Measurements from ENCODE around the gene ZSCAN2.

Gene ZSCAN2

DNA sequence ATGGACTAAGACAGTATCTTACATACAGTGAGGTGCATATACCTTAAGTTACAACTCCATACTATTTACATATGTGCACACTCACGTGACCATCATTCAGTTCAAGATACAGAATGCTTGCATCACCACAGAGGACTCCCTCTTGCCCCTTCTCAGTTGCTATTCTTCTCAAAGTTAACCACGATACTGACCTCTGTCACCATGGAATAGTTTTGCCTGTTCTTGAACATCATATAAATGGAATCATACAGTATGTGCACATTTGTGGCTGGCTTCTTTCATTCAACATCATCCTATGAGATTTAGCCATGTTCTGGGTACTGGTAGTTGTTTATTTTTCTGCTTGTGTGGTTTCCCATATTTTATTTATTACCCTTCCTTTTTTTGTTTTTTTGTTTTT lies 10.4 kb upstream of the ZSCAN2 start:
- no peak for TF ChIP-seq POLR2AphosphoS5 (IDR thresholded peaks at IDR 0.05; ENCODE audit: low read depth, low read length)
- no peak for TF ChIP-seq TAF1 (IDR thresholded peaks at IDR 0.05; ENCODE audit: borderline replicate concordance, insufficient read depth, low read length)
- TF ChIP-seq, protein P1, sequence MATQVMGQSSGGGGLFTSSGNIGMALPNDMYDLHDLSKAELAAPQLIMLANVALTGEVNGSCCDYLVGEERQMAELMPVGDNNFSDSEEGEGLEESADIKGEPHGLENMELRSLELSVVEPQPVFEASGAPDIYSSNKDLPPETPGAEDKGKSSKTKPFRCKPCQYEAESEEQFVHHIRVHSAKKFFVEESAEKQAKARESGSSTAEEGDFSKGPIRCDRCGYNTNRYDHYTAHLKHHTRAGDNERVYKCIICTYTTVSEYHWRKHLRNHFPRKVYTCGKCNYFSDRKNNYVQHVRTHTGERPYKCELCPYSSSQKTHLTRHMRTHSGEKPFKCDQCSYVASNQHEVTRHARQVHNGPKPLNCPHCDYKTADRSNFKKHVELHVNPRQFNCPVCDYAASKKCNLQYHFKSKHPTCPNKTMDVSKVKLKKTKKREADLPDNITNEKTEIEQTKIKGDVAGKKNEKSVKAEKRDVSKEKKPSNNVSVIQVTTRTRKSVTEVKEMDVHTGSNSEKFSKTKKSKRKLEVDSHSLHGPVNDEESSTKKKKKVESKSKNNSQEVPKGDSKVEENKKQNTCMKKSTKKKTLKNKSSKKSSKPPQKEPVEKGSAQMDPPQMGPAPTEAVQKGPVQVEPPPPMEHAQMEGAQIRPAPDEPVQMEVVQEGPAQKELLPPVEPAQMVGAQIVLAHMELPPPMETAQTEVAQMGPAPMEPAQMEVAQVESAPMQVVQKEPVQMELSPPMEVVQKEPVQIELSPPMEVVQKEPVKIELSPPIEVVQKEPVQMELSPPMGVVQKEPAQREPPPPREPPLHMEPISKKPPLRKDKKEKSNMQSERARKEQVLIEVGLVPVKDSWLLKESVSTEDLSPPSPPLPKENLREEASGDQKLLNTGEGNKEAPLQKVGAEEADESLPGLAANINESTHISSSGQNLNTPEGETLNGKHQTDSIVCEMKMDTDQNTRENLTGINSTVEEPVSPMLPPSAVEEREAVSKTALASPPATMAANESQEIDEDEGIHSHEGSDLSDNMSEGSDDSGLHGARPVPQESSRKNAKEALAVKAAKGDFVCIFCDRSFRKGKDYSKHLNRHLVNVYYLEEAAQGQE (IDR thresholded peaks at IDR 0.05; ENCODE audit: insufficient read depth in 1 of 2, low read depth in 2 of 2, low read length in 2 of 2): no peak
- TF ChIP-seq SIN3A (IDR thresholded peaks at IDR 0.05; ENCODE audit: borderline replicate concordance, insufficient read depth, low read length): no peak
- TF ChIP-seq FOXP2 (optimal IDR thresholded peaks at IDR 0.05; ENCODE audit: borderline replicate concordance, extremely low read depth, extremely low read length, insufficient read depth): no peak

DNA sequence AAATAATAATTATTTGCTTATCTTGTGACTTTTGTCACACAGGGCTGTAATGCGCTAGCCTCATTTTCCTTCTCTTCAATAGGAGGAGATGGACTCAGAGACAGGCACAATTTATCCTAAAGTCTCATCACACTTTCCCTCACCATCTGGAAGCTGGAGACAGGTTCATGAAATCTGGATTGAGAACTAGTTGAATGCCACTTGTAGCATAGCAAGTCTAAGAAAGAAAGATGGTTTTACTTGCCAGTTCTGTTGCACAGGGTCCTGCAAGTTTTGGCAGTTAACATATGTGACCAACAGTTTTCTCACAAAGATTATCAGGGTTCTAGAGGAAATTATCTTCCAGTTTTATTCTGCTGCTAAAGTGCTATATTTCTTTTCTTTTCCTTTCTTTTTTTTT lies 9.0 kb upstream of the ZSCAN2 start:
- TF ChIP-seq TAF1 (IDR thresholded peaks at IDR 0.05; ENCODE audit: borderline replicate concordance, insufficient read depth, low read length): no peak
- no peak for TF ChIP-seq FOXP2 (optimal IDR thresholded peaks at IDR 0.05; ENCODE audit: borderline replicate concordance, extremely low read depth, extremely low read length, insufficient read depth)
- no peak for TF ChIP-seq POLR2AphosphoS5 (IDR thresholded peaks at IDR 0.05; ENCODE audit: low read depth, low read length)
- TF ChIP-seq, protein P1 (IDR thresholded peaks at IDR 0.05; ENCODE audit: insufficient read depth in 1 of 2, low read depth in 2 of 2, low read length in 2 of 2): no peak
- TF ChIP-seq SIN3A (IDR thresholded peaks at IDR 0.05; ENCODE audit: borderline replicate concordance, insufficient read depth, low read length): no peak

DNA sequence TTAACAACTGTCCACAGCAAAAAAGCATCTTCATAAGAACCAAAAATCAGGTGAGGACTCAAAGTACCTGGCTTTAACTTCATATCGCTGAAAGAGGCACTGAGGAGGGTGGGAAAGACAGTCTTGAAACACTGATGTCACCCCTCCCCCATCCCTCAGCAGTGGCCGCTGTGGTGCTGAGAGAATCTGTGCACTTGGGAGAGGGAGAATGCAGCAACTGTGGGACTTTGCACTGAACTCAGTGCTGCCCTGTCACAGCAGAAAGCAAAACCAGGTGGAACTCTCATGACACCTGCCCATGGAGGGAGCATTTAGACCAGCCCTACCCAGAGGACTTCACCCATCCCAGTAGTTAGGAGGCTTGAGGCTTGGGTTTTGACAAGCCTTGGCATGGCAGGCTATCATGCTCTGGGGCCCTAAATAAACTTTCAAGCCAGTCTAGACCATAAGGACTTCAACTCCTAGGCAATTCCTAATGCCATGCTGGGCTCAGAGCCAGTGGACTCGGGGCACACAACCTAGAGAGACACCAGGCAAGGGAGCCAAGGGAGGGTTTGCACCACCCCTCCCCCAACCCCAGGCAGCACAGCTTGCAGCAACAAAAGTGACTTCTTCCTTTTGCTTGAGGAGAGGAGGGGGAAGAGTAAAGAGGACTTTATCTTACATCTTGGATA lies 6.1 kb upstream of the ZSCAN2 start:
- TF ChIP-seq SIN3A (IDR thresholded peaks at IDR 0.05; ENCODE audit: borderline replicate concordance, insufficient read depth, low read length) (no peak), TAF1 (IDR thresholded peaks at IDR 0.05; ENCODE audit: borderline replicate concordance, insufficient read depth, low read length) (no peak), FOXP2 (optimal IDR thresholded peaks at IDR 0.05; ENCODE audit: borderline replicate concordance, extremely low read depth, extremely low read length, insufficient read depth) (no peak), POLR2AphosphoS5 (IDR thresholded peaks at IDR 0.05; ENCODE audit: low read depth, low read length) (no peak)
- TF ChIP-seq, protein P1 (IDR thresholded peaks at IDR 0.05; ENCODE audit: insufficient read depth in 1 of 2, low read depth in 2 of 2, low read length in 2 of 2): no peak

DNA sequence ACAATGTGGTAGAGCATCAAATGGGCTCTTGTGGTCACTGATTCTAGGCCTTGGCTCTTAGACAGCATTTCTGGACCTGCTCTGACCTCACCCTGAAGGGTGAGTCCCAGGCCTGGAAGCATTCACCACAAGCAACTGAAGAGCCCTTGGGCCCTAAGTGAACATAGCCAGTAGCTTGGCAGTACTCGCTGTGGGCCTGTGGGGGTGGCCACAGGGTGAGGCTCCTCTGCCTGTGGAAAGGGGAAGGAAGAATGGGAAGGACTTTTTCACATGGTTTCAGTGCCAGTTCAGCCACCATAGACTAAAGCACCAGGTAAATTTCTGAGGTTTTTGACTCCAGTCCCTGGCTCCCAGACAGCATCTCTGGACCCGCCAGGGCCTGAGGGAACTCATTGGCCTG lies 5.1 kb upstream of the ZSCAN2 start:
- no peak for TF ChIP-seq TAF1 (IDR thresholded peaks at IDR 0.05; ENCODE audit: borderline replicate concordance, insufficient read depth, low read length)
- no peak for TF ChIP-seq FOXP2 (optimal IDR thresholded peaks at IDR 0.05; ENCODE audit: borderline replicate concordance, extremely low read depth, extremely low read length, insufficient read depth)
- no peak for TF ChIP-seq SIN3A (IDR thresholded peaks at IDR 0.05; ENCODE audit: borderline replicate concordance, insufficient read depth, low read length)
- TF ChIP-seq, protein P1 (IDR thresholded peaks at IDR 0.05; ENCODE audit: insufficient read depth in 1 of 2, low read depth in 2 of 2, low read length in 2 of 2): no peak
- no peak for TF ChIP-seq POLR2AphosphoS5 (IDR thresholded peaks at IDR 0.05; ENCODE audit: low read depth, low read length)

Data from PFSK-1 (cell line).